Right lobe of liver (tissue), 4 donors: ENCODE measurements around the gene IL31RA.

Experiments
- POLR2A ChIP-seq: fragments of 450-650 bp; IDR thresholded peaks from one replicate; pipeline ENCODE4 v1.6.1; 2017; ENCODE audit warnings: antibody characterized with exemption, mild to moderate bottlenecking
- TF ChIP-seq, protein P1 (sequence below), 4 donors: fragments of 200-600 bp in 3 of 4; fragments of 450-650 bp in 1 of 4; IDR thresholded peaks; one replicate each; pipeline versions ENCODE4 v1.5.1 to v1.8.0; 2016 to 2022; ENCODE audit warnings: antibody characterized with exemption in 4 of 4, mild to moderate bottlenecking in 2 of 4
- donor health status: DM: no; HTN: no; CAD: no.
- donor health status: DM: no; HTN: no; CAD: no.
- donor health status: DM: no; HTN: yes; CAD: no.

DNA sequence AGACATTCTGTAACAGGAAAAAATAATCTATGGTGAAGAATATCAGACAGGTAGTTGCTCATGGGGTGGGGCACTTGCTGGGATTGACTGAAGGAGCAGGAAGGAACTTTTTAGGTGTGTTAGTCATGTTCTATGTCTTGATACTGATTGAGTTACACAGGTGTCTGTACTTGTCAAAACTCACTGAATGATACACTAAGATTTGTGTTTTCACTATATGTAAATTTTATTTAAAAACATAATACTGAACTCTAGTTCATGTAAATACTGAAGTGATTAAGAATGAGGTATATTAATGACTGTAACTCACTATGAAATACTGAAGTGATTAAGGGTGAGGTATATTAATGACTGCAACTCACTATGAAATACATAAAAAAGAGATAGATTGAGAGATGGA is 115.1 kb downstream of the IL31RA start:
- TF ChIP-seq, protein P1, sequence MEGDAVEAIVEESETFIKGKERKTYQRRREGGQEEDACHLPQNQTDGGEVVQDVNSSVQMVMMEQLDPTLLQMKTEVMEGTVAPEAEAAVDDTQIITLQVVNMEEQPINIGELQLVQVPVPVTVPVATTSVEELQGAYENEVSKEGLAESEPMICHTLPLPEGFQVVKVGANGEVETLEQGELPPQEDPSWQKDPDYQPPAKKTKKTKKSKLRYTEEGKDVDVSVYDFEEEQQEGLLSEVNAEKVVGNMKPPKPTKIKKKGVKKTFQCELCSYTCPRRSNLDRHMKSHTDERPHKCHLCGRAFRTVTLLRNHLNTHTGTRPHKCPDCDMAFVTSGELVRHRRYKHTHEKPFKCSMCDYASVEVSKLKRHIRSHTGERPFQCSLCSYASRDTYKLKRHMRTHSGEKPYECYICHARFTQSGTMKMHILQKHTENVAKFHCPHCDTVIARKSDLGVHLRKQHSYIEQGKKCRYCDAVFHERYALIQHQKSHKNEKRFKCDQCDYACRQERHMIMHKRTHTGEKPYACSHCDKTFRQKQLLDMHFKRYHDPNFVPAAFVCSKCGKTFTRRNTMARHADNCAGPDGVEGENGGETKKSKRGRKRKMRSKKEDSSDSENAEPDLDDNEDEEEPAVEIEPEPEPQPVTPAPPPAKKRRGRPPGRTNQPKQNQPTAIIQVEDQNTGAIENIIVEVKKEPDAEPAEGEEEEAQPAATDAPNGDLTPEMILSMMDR (IDR thresholded peaks at IDR 0.05) = no peak
- TF ChIP-seq POLR2A = no peak
